GM23248 (cell line): ENCODE results near the gene ANKRD42. TPM values are rescaled to one million over a fixed set of nuclear protein-coding genes. Genes with fewer than 3 reads are reported as not detected.

Experiments used
- DNase-seq: peaks from one replicate; pipeline ENCODE4 v3.0.0-alpha.2; 2015
- H2AFZ ChIP-seq: fragments of 200-600 bp; sonication (generic); 2 replicates; pipeline ENCODE4 v1.6.1; 2016; ENCODE audit warnings: antibody characterized with exemption
- H3F3A ChIP-seq: fragments of 200-600 bp; sonication (generic); 2 replicates; pipeline ENCODE4 v1.6.1; 2016; ENCODE audit warnings: mild to moderate bottlenecking, antibody characterized with exemption, mixed run types; ENCODE audit not compliant: insufficient read depth
- H3K27ac ChIP-seq: fragments of 200-600 bp; sonication (generic); 2 replicates; pipeline ENCODE4 v1.5.1; 2016; ENCODE audit warnings: mild to moderate bottlenecking
- H3K27me3 ChIP-seq: fragments of 200-600 bp; sonication (generic); replicated peaks from 2 replicates; pipeline ENCODE4 v1.6.1; 2016; ENCODE audit warnings: mild to moderate bottlenecking; ENCODE audit not compliant: insufficient read depth
- H3K36me3 ChIP-seq: fragments of 200-600 bp; sonication (generic); 2 replicates; pipeline ENCODE4 v1.6.1; 2016; ENCODE audit warnings: low read depth, mild to moderate bottlenecking
- H3K4me1 ChIP-seq: fragments of 200-600 bp; sonication (generic); 2 replicates; pipeline ENCODE4 v1.6.1; 2016; ENCODE audit warnings: mild to moderate bottlenecking; ENCODE audit not compliant: insufficient read depth
- H3K4me2 ChIP-seq: fragments of 200-600 bp; sonication (generic); one replicate; pipeline ENCODE4 v1.6.1; 2016; ENCODE audit warnings: mild to moderate bottlenecking; ENCODE audit not compliant: unreplicated experiment
- H3K4me3 ChIP-seq: fragments of 200-600 bp; sonication (generic); 2 replicates; pipeline ENCODE4 v1.5.1; 2016; ENCODE audit warnings: mild to moderate bottlenecking
- H3K79me2 ChIP-seq: fragments of 200-600 bp; sonication (generic); 2 replicates; pipeline ENCODE4 v1.6.1; 2016; ENCODE audit warnings: mild to moderate bottlenecking; ENCODE audit not compliant: insufficient read depth
- H3K9ac ChIP-seq: fragments of 200-600 bp; sonication (generic); 2 replicates; pipeline ENCODE4 v1.6.1; 2016; ENCODE audit warnings: mild to moderate bottlenecking
- H3K9me2 ChIP-seq: fragments of 200-600 bp; sonication (generic); 2 replicates; pipeline ENCODE4 v1.6.1; 2016; ENCODE audit warnings: mixed run types, mild to moderate bottlenecking, moderate library complexity; ENCODE audit not compliant: insufficient read depth
- H3K9me3 ChIP-seq: fragments of 200-600 bp; sonication (generic); one replicate; pipeline ENCODE4 v1.6.1; 2017; ENCODE audit warnings: low read depth
- H4K20me1 ChIP-seq: fragments of 200-600 bp; sonication (generic); 2 replicates; pipeline ENCODE4 v1.6.0; 2016; ENCODE audit not compliant: insufficient read depth
- EZH2 ChIP-seq: fragments of 200-600 bp; sonication (generic); IDR thresholded peaks from 2 replicates; pipeline ENCODE4 v1.6.1; 2018; ENCODE audit warnings: antibody characterized with exemption, mild to moderate bottlenecking; ENCODE audit not compliant: insufficient read depth, poor library complexity, severe bottlenecking
- EZH2phosphoT487 ChIP-seq: fragments of 200-600 bp; sonication (generic); IDR thresholded peaks from 2 replicates; pipeline ENCODE4 v1.6.1; 2018; ENCODE audit warnings: antibody characterized with exemption, moderate library complexity, mild to moderate bottlenecking, low read depth; ENCODE audit not compliant: insufficient read depth
- WGBS, 2 experiments: methylation state at CpG; one replicate each; pipeline ENCODE4 v1.1.6; 2015 to 2017; ENCODE audit warnings: low lambda C conversion rate in 2 of 2, low coverage in 1 of 2; ENCODE audit errors: missing lambda C conversion rate in 2 of 2; 5-methylcytosine and 5-hydroxymethylcytosine counted together
- in situ Hi-C: fragments of 300-500 bp; cut with MboI; formaldehyde crosslinking; loops from 2 replicates; pipeline ENCODE4 v1.15.0; 2020
- polyA plus RNA-seq: library from polyadenylated mRNA; unstranded; fragments of >200 nt; fragmentation: Nextera tagmentation; extraction: Ambion mirVana; gene quantifications from 2 replicates; pipeline ENCODE4 v1.2.1, GENCODE V29; 2016
- total RNA-seq: library from RNA; depleted of rRNA; stranded (reverse); fragments of >200 nt; shearing (Covaris generic); gene quantifications from 2 replicates; pipeline ENCODE4 v1.2.3, GENCODE V29; 2014

The ANKRD42 gene
- total and polyA plus RNA-seq, 2 experiments from 2014 or later = 17.6 to 17.8 TPM

- peak; percentile 89 for DNase-seq
These were observed 79.1 kb downstream of the ANKRD42 start for GRCh38 chr11:83272627-83273026.

GRCh38 chr11:83275888-83276641 lies 82.6 kb downstream of the ANKRD42 start:
- Histone ChIP-seq H2AFZ (no peak overlapping the region), H3K79me2 (peaks cover 31% of the 10 kb centered on the region), H3K4me2 (no peak overlapping the region), H3K27ac (no peak overlapping the region), H3K9me3 (no peaks in the 10 kb centered on the region), H3K4me3 (no peak overlapping the region), H4K20me1 (peaks cover 7% of the 10 kb centered on the region; the same call in 1 of the 2 replicates), H3K27me3 (no peaks in the 10 kb centered on the region), H3K36me3 (peaks cover 70% of the 10 kb centered on the region), H3K9ac (no peak overlapping the region), H3K9me2 (no peaks in the 10 kb centered on the region), H3F3A (peaks cover 55% of the 10 kb centered on the region), H3K4me1 (peaks cover 29% of the 10 kb centered on the region)
- WGBS, 2 experiments = 83 to 84% methylated on average over 8 of the region's 8 CpGs
- DNase-seq = no peak
- in situ Hi-C loops = no loop called here
- TF ChIP-seq EZH2phosphoT487 (no peak), EZH2 (no peak)

More at GRCh38 chr11:83272627-83273026, 79.1 kb downstream of the ANKRD42 start:
- H2AFZ ChIP-seq = no peak overlapping the region
- peaks cover 12% of the 10 kb centered on the region for H4K20me1 ChIP-seq
- H3F3A ChIP-seq = peaks cover 45% of the 10 kb centered on the region
- H3K9ac ChIP-seq = no peak overlapping the region
- H3K4me2 ChIP-seq = peak overlapping the region; percentile 59
- H3K36me3 ChIP-seq = peaks cover 55% of the 10 kb centered on the region
- H3K79me2 ChIP-seq = peaks cover 45% of the 10 kb centered on the region
- H3K9me3 ChIP-seq = no peaks in the 10 kb centered on the region
- H3K27me3 ChIP-seq = no peaks in the 10 kb centered on the region
- peak overlapping the region; percentile 54 for H3K27ac ChIP-seq
- TF ChIP-seq EZH2 (no peak), EZH2phosphoT487 (no peak)
- no peaks in the 10 kb centered on the region for H3K9me2 ChIP-seq
- in situ Hi-C loops = no loop called here
- no peak overlapping the region for H3K4me3 ChIP-seq
- peaks cover 15% of the 10 kb centered on the region for H3K4me1 ChIP-seq

GRCh38 chr11:83278351-83278750 lies 84.8 kb downstream of the ANKRD42 start:
- DNase-seq = peak; percentile 50
- H2AFZ ChIP-seq = no peak overlapping the region
- H3K27ac ChIP-seq = no peak overlapping the region
- peaks cover 41% of the 10 kb centered on the region for H3K79me2 ChIP-seq
- peak overlapping the region; percentile 55 for H3K4me2 ChIP-seq
- H3K4me3 ChIP-seq = no peak overlapping the region
- peaks cover 56% of the 10 kb centered on the region for H3K36me3 ChIP-seq
- no peaks in the 10 kb centered on the region for H3K9me3 ChIP-seq
- H3K27me3 ChIP-seq = no peaks in the 10 kb centered on the region
- H4K20me1 ChIP-seq = 0 out of 2 replicates have a peak, but pooled peaks cover 3% of the 10 kb centered on the region
- in situ Hi-C loops = no loop called here
- H3F3A ChIP-seq = peaks cover 40% of the 10 kb centered on the region
- H3K9ac ChIP-seq = no peak overlapping the region
- H3K4me1 ChIP-seq = peaks cover 34% of the 10 kb centered on the region
- no peaks in the 10 kb centered on the region for H3K9me2 ChIP-seq
- TF ChIP-seq EZH2 (no peak), EZH2phosphoT487 (no peak)

GRCh38 chr11:83280256-83280655 lies 86.7 kb downstream of the ANKRD42 start:
- 74% methylated on average over 1 of the region's 1 CpG for WGBS, 2 experiments
- Histone ChIP-seq H3F3A (peaks cover 26% of the 10 kb centered on the region), H3K9me3 (no peaks in the 10 kb centered on the region), H3K27me3 (no peaks in the 10 kb centered on the region), H3K9ac (no peak overlapping the region), H3K4me3 (no peak overlapping the region), H4K20me1 (no peaks in the 10 kb centered on the region), H3K27ac (no peak overlapping the region), H3K36me3 (peaks cover 42% of the 10 kb centered on the region), H3K79me2 (peaks cover 60% of the 10 kb centered on the region), H3K4me2 (no peak overlapping the region), H2AFZ (no peak overlapping the region), H3K4me1 (peaks cover 41% of the 10 kb centered on the region), H3K9me2 (no peaks in the 10 kb centered on the region)
- no peak for TF ChIP-seq EZH2
- TF ChIP-seq EZH2phosphoT487 = no peak
- in situ Hi-C loops = loop anchor here (10.0 kb wide), 1 partner anchor 445 kb away; no protein-coding TSS in a partner anchor
- no peak for DNase-seq
